HG03571 (cell line): ENCODE data around the gene SOCS2.

ENCODE experiments used
- ATAC-seq: cut with Tn5 transposase; IDR thresholded peaks from one replicate; pipeline ENCODE4 v1.9.1; 2021; ENCODE audit not compliant: unreplicated experiment

SOCS2 gene

DNA sequence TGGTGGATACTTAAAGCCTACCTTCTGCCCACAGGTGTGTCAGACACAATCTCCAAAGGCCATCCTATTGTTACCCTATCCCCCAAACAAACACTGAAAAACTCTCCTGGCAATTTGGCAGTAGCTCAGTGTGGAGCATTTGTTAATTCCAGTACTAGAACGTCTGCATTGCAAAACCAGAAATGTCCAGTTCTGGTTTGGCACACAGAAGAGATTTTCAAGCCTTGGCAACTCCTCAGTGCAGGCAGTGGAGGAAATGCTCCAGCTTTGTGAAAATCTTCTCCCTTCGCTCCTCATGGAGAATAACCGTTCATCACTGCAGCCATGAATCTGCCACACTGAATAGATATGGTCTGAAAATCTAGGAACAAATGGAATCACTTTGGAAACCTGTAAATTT lies 5.3 kb upstream of the SOCS2 start:
- no peak for ATAC-seq

DNA sequence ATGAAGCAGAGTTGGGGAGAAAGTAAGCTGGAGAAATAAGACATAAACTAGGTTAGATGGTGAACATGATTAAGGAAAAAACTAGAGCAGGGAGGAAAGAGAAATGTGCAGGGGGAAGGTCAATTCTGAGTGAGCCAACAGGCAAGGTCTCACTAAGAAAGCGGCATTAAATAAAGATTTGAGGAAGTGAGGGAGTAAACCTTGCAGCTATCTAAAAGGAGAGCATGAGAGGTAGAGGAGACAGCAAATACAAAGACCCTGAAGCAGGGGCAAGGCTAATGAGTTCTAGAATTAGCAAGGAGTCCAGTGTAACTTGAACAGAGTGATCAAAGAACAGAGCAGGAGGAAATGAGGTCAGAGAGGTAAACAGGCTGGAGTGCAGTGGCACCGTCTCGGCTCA lies 4.4 kb upstream of the SOCS2 start:
- ATAC-seq = no peak

DNA sequence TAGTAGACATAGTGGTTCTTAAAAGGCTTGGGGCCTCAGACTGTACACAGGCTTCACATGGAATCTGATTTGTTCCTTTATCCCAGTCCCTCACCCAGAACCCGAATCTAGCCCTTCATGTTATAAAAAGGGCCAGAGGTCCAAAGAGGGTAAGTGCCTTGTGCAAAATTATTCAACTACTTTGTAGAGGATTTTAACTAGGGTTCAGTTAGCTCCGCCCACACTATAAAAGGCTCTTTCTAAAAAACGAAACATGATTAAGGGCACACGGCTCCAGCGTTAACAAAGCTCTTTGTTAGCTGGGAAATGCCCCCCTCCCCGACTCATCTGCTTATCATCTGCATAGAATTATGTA lies 3.2 kb upstream of the SOCS2 start:
- ATAC-seq = no peak

DNA sequence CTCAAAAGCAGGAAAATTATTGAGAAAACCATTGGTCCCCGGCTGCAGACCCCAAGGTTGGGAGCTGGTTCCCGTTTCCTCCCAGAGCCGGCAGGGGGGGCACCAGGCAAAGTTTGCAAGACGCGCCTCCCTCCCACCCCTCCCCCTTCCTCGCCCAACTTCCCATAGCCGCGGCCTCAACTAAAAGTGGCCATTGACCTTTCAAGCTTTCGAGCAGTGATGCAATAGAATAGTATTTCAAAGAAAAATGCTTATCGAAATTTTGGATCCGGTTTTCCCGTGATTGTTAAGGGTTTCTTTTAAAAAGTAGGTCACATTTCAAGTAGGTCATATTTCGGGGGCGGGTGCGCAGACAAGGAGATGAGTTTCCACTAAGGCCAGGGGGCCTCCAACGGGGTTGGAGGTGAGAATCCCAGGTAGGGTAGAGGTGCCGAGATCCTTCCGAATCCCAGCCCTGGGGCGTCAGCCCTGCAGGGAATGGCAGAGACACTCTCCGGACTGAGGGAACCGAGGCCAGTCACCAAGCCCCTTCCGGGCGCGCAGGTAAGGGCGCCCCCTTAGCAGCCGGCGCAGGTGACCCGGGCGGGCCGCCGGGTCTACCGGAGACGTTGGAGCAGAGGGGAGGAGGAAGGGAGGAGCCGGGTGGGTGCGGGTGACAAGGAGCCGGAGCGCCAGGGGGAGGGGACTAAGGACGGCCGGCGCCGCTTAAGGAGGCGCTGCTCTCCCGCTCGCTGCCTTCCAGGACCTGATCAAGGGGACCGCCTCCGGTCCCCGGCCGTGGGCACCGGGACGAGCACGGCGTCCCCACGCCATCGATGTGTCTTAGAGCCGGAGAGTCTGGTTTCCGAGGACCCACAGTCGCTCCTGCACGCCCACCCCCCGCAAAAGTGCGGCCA lies 2.6 kb upstream of the SOCS2 start:
- no peak for ATAC-seq

DNA sequence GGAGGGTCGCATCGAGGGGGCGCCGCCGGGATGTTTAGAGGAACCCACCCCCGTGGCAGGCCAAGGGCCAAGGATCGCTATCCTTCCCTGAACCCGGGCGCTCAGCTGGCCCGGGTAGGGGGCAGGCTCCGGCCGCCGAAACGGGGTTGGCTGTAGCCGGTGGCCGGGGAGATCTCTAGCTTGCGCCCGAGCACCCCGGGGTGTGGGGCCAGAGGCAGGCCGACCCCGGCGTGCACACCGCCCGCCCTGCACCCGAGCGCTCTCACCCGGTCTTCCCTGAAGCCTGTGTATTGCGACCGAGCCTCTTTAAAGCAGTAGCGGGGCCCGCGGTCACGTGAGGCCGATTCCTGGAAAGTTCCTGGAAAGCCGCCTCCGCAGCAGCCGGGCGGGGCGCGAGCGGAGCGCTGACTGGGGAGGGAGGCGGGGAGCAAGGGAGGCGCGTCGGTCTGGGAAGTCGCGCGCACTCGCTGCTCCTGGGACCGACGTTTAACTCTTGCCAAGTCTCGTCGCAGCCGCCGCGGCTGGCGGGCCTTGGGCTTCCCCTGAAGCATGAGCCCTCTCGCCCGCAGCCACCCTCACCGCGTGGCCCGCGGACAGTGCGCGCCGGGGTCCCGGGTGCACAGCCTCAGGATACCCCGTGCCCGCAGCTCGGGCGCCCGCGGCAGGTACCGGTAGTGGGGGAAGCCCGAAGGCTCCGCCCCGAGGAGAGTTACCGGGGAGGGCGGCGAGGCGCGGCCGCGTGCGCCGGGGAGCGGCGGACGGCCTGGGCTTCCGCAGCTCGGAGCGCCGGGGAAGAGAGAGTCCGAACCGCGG lies 1.7 kb upstream of the SOCS2 start:
- ATAC-seq = peak; percentile 46

DNA sequence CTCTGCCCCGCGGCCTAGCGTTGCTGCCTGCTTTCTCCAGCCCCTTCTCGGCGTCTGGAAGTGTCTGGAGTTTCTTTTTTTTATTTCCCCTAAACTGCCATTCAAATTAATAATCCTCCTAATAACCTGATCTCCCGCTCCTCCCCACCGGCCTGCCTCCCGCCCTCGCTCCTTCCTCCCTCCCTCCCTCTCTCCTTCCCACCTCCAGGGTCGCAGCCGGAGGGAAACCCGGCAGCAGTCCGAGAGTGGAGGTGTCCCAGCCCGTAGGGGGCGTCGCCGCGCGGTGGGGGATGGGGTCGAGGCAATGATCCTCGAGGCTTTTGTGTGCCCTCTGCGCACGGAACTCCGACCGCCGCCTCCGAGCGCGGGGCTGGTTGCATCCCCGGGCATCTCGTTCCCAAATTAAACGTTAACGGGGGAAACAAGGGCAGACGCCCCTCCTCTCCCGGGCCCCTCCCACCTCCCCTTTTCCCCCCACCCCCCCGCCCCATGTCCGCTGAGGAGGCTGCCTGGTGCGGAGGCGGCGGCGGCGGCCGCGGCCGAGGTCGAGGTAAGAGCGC lies 1.0 kb upstream of the SOCS2 start:
- ATAC-seq = peak; percentile 21

DNA sequence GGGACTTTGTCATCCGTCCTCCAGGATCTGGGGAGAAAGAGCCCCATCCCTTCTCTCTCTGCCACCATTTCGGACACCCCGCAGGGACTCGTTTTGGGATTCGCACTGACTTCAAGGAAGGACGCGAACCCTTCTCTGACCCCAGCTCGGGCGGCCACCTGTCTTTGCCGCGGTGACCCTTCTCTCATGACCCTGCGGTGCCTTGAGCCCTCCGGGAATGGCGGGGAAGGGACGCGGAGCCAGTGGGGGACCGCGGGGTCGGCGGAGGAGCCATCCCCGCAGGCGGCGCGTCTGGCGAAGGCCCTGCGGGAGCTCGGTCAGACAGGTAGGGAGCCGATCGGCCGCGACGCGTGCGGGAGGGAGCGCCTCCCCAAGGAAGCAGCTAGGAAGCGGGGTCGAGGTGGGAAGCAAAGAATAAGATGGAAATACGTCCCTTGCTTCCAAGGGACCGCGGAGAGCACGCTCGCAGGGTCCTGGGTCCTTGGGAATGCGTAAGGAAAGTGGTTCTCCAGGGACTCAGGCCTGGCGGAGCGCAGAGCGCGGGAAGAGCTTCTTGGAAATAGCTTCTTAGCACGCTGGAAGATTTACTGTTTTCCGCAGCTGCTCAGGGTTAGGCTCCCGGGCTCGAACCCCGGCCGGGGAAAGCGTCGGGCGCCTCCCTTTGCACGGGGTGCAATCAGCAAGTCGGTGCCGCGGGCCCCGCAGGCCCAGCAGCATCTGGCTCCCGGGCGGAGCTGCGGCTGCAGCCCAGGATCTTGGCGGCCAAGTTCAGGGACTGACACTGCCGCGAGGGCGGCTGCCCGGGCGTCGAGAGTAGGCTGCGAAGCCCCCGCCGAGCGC lies 457 bp downstream of the SOCS2 start:
- ATAC-seq = no peak

DNA sequence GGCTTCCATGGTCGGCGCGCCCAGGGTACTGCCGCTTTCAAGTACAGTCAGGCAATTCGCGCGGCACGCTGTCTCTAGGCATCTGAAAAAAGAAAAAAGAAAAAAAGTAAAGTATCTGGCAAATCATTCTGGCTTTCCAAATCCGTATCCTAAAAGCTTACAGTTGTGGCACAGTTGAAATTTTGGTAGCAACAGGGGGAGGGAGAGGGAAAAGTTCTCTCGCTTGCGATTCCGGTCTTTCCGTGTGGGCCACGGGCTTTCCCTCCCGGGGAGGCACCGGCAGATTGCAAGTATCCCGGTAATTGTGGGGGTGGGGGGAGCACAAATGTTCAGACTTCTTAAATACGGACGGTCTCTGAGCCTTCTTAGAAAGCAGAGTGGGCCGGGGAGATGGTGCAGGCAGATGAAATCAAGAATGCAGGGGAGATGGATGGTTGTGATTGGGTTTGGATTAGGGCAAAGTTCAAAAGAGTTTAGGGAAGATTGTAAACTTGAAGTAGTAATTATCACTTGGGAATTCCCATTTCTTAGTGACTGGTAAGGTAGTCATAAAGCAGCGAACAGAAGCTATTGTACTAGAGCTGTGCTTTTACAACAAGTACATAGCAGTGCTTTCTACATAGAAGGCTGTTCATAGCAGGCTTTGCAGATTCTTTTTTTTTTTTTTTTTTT lies 1.2 kb downstream of the SOCS2 start:
- no peak for ATAC-seq

DNA sequence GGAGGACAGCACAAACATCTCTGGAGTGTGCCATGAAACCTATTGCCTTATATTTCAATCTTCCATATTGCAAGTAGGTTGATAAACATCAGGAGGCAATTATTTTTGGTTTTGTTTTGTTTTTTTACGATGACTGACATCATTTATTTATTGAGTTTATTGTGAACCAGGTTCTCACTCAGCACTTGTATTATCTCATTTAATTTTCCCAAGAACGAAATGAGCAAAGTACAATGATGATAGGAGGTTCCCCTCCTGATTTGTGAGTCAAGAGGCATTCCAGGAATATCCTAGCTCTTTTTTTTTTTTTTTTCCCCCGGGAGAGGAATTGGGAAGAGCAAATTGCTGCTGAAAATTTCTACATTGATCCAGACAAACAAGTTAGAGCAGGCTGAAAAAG lies 4.7 kb downstream of the SOCS2 start:
- no peak for ATAC-seq

DNA sequence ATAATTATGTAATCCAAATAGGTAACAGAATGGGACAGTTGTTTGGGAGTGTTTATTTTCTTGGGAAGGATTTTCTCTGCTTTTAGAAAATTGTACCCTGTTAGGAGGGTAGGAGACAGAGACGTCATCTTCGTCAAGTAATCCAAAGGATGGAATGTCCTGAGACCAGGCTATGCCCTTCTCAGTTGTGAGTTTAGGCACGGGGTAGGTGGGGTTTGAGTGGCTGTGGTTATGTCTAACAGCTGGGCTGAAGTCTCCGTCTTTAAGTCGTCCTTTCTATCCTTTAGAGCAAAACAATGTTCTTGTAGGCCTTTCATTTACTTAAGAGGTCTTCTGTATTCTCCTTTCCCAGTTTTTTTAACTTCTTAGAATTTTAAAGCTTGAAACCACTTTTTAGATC lies 5.7 kb downstream of the SOCS2 start:
- ATAC-seq = no peak

DNA sequence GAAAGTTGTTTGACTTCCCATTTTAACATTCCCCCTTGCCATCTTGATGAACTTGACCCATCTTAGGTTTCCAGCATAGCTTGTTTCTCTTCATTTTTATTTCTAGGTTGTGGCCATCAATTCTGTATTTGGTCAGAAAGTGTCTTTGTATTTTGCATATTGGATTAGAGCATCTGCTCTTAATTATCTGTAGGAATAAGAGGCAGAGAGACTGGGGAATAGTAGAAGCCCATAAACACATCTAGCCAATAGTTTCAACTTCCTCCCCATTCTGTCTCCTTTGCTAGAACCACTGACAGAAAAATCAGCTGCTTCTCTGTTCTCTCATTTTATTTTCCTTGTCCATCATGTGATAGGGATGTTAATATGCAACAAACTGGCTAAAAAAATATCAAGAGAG lies 8.2 kb downstream of the SOCS2 start:
- ATAC-seq = no peak

DNA sequence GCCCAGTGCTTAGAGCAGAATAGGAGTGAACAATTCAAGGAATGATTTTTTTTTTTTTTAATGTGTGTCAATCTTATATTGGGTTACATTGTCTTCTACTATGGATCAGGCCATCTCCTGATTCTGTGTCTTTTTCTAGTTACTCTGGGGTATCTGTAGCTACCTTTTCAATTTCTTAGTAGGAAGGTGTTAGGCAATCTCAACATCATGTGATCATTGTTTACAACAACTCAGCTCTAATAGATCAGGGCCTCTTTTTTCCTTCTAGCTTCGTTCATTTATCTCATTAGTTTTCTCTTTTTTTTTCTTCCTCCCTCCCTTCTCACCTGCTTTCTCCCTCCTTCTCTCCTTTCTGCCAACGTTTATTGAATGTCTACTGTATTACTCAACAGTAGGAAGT lies 8.9 kb downstream of the SOCS2 start:
- ATAC-seq = no peak

DNA sequence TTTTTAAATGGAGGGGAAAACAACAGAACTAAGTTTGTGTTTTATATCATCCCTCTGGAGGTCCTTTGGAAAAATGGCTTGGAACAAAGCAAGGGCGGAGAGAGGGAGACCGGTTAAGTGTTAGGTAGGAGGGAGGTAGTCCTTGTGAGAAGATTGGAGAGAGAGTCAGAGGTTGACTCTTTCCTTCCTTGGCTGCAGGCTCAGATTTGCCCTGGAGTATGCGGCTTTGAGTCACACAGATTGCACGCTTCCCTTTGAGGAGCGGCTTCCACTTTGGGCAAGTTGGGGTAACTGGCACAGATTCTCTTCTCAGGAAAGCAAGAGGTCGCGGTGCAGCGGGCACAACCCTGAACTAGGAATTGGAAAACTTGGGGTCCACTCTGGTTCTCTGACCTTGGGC lies 9.9 kb downstream of the SOCS2 start:
- ATAC-seq = no peak

DNA sequence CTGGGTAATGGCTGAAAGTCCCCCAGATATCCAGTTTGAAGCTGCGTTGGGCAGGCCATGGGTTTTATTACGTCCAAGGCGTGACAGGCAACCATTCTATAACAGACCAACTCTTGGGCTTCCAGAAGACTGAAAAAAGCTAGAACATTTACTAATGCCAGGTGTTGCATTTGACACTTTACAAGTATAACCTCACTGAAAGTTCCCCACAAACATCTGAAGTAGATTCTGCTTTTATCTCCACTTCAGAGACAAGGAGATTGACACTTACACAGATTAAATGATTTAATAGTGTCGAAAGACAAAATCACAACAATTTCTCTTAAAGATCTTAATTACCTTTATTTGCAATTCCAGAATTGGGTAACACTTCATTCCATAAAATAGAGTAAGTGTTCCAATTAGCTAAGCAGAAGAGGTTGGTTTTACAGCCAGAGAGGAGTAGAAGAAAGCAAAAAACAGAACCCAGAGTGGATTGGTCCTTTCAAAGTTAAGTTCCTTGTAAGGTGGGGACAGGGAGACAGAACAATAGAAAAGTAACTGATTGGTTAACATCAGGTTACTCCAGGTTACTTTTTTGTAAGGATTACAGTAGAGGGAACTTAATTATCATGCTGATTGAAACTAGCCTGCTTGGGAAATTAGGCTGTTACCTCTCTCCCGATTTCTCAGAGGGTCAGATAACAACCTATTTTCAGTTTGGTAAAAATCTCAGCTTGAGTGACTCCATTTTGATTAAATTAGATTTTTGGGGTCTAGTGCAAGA lies 11.3 kb downstream of the SOCS2 start:
- ATAC-seq = no peak

DNA sequence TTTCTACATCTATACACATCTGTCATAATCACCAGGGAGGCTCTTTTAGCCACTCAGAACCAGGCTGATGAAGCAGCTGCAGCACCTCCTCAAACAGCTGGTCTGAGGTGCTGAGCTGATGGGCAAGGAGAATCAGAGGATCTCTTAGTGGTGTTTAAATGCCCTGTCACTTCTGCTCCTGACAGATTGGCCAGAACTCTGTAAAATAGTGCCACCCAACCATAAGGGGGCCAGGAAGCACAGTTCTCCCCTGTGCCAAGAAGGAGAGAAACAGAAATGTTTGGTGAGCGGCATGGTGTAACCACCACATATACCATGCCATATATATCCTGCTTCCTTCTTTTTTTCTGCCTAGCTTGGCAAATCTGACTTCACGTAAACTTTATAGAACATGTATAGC lies 12.8 kb downstream of the SOCS2 start:
- no peak for ATAC-seq

DNA sequence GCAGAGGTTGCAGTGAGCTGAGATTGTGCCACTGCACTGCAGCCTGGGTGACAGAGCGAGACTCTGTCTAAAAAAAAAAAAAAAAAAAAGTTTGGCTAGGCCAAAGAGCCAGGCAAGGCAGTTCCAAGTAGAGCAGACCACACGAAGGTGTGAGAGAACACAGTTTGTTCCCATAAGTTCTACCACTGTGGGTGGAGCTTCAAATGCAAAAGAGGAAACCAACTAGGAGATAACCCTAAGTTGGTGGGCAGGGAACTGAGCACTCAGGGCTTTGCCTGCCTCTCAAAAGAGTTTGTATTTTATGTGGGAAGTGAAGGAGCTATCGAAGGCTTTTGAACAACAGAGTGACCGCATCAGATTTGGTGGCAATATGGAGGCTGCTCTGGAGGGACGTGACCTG lies 15.1 kb downstream of the SOCS2 start:
- no peak for ATAC-seq

DNA sequence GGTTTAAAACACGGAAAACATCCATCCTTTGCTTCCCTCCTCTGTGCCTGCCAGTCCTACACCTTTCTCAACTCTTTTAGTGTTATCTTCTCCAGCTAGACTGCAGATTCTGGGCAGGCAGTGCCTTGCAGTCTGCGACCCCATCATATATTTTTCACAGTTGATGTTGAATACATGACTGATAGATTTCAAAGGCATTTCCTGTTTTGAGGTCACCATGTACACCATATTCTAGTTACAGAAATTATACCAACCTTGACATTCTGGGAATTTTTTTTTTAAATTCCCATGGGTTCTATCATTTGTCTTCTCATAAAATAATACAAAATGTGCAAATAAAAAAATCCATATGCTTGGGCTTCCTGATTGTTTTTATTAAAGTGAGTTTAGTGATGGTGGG lies 16.6 kb downstream of the SOCS2 start:
- ATAC-seq = no peak

DNA sequence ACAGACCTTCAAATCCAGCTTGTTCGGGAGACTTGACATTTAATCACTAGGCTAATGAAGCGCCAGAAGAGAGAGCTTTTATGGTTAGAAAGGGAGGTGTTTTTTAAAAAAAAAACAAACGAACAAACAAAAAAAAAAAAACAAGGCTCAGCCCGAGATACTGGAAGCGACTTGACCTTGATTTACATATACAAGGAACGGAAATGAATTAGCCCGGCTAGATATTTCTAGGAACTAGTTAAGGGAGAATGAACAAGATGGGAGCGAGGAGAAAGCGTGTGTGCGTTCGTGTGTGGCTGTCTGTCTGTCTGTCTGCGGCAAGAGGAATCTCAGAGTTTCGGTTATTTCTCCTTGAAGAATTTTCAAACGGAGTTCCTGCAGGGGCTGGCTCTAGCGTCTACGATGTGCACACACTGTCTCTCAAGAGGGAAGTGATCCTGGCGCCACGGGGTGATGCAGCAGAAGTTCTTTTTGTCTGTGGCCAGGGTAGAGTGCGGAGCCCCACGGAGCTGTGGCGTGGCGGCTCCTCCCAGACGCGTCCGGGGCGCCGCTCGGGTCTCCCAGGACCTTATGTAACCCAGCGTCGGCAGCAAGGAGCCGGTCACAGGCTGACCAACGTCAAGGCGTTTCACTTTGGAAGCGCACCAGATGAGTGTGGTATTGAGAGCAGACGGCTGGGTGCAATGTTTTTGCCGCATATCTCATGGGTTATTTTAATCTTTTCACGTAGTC lies 18.8 kb downstream of the SOCS2 start:
- ATAC-seq = peak; percentile 77
